ENCODE results near the gene GGNBP2.

DNA sequence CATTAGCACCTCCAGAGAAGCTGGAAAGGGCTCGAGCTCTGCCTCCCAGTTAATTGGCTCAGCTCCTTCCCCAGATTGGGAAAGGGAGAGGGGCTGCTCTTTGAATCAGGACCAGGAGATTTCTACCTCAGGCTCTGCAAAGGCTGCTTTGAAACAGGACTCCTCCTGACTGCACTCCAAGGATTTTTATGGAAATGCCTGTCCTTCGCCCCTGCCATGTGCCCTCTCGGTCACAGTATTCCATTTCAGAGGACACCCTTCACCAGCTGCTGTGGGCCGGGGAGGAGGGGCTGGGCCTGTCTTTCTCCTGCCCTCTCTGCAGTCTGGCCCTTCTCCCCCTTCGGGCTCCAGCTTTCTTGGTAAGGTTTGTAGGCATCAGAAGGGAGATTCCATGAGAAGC is 70.2 kb downstream of the GGNBP2 start:
- TF ChIP-seq, protein P1, sequence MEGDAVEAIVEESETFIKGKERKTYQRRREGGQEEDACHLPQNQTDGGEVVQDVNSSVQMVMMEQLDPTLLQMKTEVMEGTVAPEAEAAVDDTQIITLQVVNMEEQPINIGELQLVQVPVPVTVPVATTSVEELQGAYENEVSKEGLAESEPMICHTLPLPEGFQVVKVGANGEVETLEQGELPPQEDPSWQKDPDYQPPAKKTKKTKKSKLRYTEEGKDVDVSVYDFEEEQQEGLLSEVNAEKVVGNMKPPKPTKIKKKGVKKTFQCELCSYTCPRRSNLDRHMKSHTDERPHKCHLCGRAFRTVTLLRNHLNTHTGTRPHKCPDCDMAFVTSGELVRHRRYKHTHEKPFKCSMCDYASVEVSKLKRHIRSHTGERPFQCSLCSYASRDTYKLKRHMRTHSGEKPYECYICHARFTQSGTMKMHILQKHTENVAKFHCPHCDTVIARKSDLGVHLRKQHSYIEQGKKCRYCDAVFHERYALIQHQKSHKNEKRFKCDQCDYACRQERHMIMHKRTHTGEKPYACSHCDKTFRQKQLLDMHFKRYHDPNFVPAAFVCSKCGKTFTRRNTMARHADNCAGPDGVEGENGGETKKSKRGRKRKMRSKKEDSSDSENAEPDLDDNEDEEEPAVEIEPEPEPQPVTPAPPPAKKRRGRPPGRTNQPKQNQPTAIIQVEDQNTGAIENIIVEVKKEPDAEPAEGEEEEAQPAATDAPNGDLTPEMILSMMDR (IDR thresholded peaks at IDR 0.05): no peak
- no peak for TF ChIP-seq POLR2A (IDR thresholded peaks at IDR 0.05)
- TF ChIP-seq EP300 (IDR thresholded peaks at IDR 0.05): no peak
